EH (cell line): Measurements from ENCODE around the gene LAYN.

Experiments used
- DNase-seq: peaks from one replicate; pipeline ENCODE4 v3.0.0-alpha.2; 2015; ENCODE audit warnings: low read depth

The LAYN gene

GRCh38 chr11:111562692-111563389 is 22.3 kb downstream of the LAYN start:
- no peak for DNase-seq

GRCh38 chr11:111565114-111565720 is 24.7 kb downstream of the LAYN start:
- peak; percentile 78 for DNase-seq

- no peak for DNase-seq
Measured at GRCh38 chr11:111566324-111566723, 25.8 kb downstream of the LAYN start.

- peak; percentile 57 for DNase-seq
Measured at GRCh38 chr11:111569476-111569875, 29.0 kb downstream of the LAYN start.

GRCh38 chr11:111570796-111571195 is 30.3 kb downstream of the LAYN start:
- peak; percentile 52 for DNase-seq

- peak; percentile 53 for DNase-seq
Measured at GRCh38 chr11:111571829-111572501, 31.4 kb downstream of the LAYN start.

GRCh38 chr11:111572581-111572980 is 32.1 kb downstream of the LAYN start:
- no peak for DNase-seq

GRCh38 chr11:111573821-111574249 is 33.3 kb downstream of the LAYN start:
- DNase-seq, result peak; percentile 32

GRCh38 chr11:111574373-111575225 is 34.1 kb downstream of the LAYN start:
- peak; percentile 37 for DNase-seq

- DNase-seq, result no peak
Measured at GRCh38 chr11:111575740-111576139, 35.2 kb downstream of the LAYN start.

GRCh38 chr11:111577821-111578220 is 37.3 kb downstream of the LAYN start:
- no peak for DNase-seq

- no peak for DNase-seq
Measured at GRCh38 chr11:111581341-111581740, 40.8 kb downstream of the LAYN start.

- no peak for DNase-seq
Measured at GRCh38 chr11:111582163-111582562, 41.6 kb downstream of the LAYN start.

- DNase-seq, result no peak
Measured at GRCh38 chr11:111582881-111583280, 42.4 kb downstream of the LAYN start.

GRCh38 chr11:111585371-111585770 is 44.9 kb downstream of the LAYN start:
- DNase-seq, result peak; percentile 86

- DNase-seq, result peak; percentile 57
Measured at GRCh38 chr11:111586388-111586831, 45.9 kb downstream of the LAYN start.

GRCh38 chr11:111589114-111589513 is 48.6 kb downstream of the LAYN start:
- DNase-seq, result no peak

GRCh38 chr11:111589886-111590499 is 49.5 kb downstream of the LAYN start:
- no peak for DNase-seq

GRCh38 chr11:111591187-111591960 is 50.9 kb downstream of the LAYN start:
- no peak for DNase-seq

GRCh38 chr11:111592491-111592890 is 52.0 kb downstream of the LAYN start:
- DNase-seq, result no peak

GRCh38 chr11:111596319-111596718 is 55.8 kb downstream of the LAYN start:
- DNase-seq, result no peak
